Endothelial cell of umbilical vein (primary cell): Measurements from ENCODE around the gene SPDYA. TPM values are rescaled to one million over a fixed set of nuclear protein-coding genes. Genes with fewer than 3 reads are reported as not detected.

ENCODE experiments used
- BruUV-seq: library from RNA; stranded (reverse); fragments of 400-500 nt; replicated peaks from 2 replicates; lab custom pipeline; 2021; lab: Mats Ljungman, UMichigan
- CTCF ChIA-PET: fragments of 300-600, 350-600 bp; sonication (Branson Sonifier 250); formaldehyde crosslinking; loops from one replicate; lab custom pipeline; 2021; ENCODE audit warnings: antibody characterized with exemption, inconsistent platforms; lab: Charles Lee
- POLR2A ChIA-PET: fragments of 300-600, 350-600 bp; sonication (Branson Sonifier 250); formaldehyde crosslinking; loops from one replicate; lab custom pipeline; 2021; ENCODE audit warnings: antibody characterized with exemption, inconsistent platforms; lab: Charles Lee
- DNase-seq: peaks from one replicate; pipeline ENCODE4 v3.0.0-alpha.2; 2011; ENCODE audit warnings: low read depth, low spot score
- FAIRE-seq: peaks from 2 replicates; lab custom pipeline; 2011; peaks lifted over from hg19 to GRCh38; lab: Jason Lieb, UNC
- H2AFZ ChIP-seq: 2 replicates; pipeline ENCODE4 v1.6.0; 2012; ENCODE audit warnings: low read depth, low read length, control low read depth, inconsistent platforms
- H3K27ac ChIP-seq: 2 replicates; pipeline ENCODE4 v1.5.1; 2011; ENCODE audit warnings: low read depth, mild to moderate bottlenecking, control low read depth, low read length, moderate library complexity; ENCODE audit not compliant: insufficient read depth
- H3K27me3 ChIP-seq, 2 experiments: 2 replicates each; pipeline versions ENCODE4 v1.6.0 to v1.6.1; 2011; ENCODE audit warnings: low read length in 2 of 2, mixed read lengths in 1 of 2; ENCODE audit not compliant: control insufficient read depth in 2 of 2, insufficient read depth in 2 of 2
- H3K36me3 ChIP-seq, 2 experiments: 2 replicates in 1 of 2; 3 replicates in 1 of 2; pipeline ENCODE4 v1.5.1; 2011; ENCODE audit warnings: low read length in 2 of 2, mild to moderate bottlenecking in 1 of 2, moderate library complexity in 1 of 2; ENCODE audit not compliant: control insufficient read depth in 2 of 2, insufficient read depth in 2 of 2; ENCODE audit errors: extremely low read depth in 1 of 2
- H3K4me1 ChIP-seq: 3 replicates; pipeline ENCODE4 v1.5.1; 2011; ENCODE audit warnings: mild to moderate bottlenecking, low read length; ENCODE audit not compliant: control insufficient read depth, insufficient read depth; ENCODE audit errors: extremely low read depth
- H3K4me2 ChIP-seq: 2 replicates; pipeline ENCODE4 v1.6.1; 2011; ENCODE audit warnings: low read length, control low read depth, mixed read lengths; ENCODE audit not compliant: insufficient read depth
- H3K4me3 ChIP-seq, 3 experiments: fragments of 200-600 bp in 1 of 3; sonication (generic), shearing (Covaris generic) in 1 of 3; replicated peaks in 1 of 3; 2 replicates each; pipeline ENCODE4 v1.5.1; 2011 to 2016; ENCODE audit warnings: control low read depth in 3 of 3, low read length in 3 of 3, mild to moderate bottlenecking in 2 of 3, inconsistent platforms in 1 of 3, low read depth in 1 of 3, moderate library complexity in 1 of 3; ENCODE audit not compliant: insufficient read depth in 1 of 3
- H3K79me2 ChIP-seq: 2 replicates; pipeline ENCODE4 v1.6.0; 2012; ENCODE audit warnings: low read length, inconsistent platforms; ENCODE audit not compliant: control insufficient read depth, insufficient read depth
- H3K9ac ChIP-seq: replicated peaks from 2 replicates; pipeline ENCODE3; 2011; ENCODE audit warnings: low read length, control low read depth; ENCODE audit not compliant: insufficient read depth; ENCODE audit errors: extremely low read depth
- H3K9me1 ChIP-seq: replicated peaks from 3 replicates; pipeline ENCODE4 v1.6.0; 2011; ENCODE audit warnings: mild to moderate bottlenecking, low read length; ENCODE audit not compliant: control insufficient read depth, insufficient read depth; ENCODE audit errors: extremely low read depth
- H3K9me3 ChIP-seq: replicated peaks from 2 replicates; pipeline ENCODE4 v1.5.1; 2012; ENCODE audit warnings: low read length, inconsistent platforms; ENCODE audit not compliant: control insufficient read depth, insufficient read depth
- H4K20me1 ChIP-seq: replicated peaks from 2 replicates; pipeline ENCODE3; 2011; ENCODE audit warnings: mild to moderate bottlenecking, low read length; ENCODE audit not compliant: control insufficient read depth, insufficient read depth; ENCODE audit errors: extremely low read depth
- EZH2 ChIP-seq: IDR thresholded peaks from 2 replicates; pipeline ENCODE4 v1.6.1; 2012; ENCODE audit warnings: borderline replicate concordance, low read depth, mild to moderate bottlenecking, moderate library complexity, low read length, inconsistent platforms; ENCODE audit not compliant: severe bottlenecking
- FOS ChIP-seq: IDR thresholded peaks from 2 replicates; pipeline ENCODE4 v1.6.1; 2011; ENCODE audit warnings: mild to moderate bottlenecking, low read length, moderate library complexity, borderline replicate concordance; ENCODE audit not compliant: insufficient read depth
- JUN ChIP-seq: IDR thresholded peaks from 2 replicates; pipeline ENCODE4 v1.6.1; 2011; ENCODE audit warnings: borderline replicate concordance, low read depth; ENCODE audit not compliant: insufficient read length, insufficient read depth
- POLR2A ChIP-seq: IDR thresholded peaks from 2 replicates; pipeline ENCODE4 v1.6.1; 2012; ENCODE audit warnings: low read depth, mild to moderate bottlenecking, control low read depth, low read length
- POLR2AphosphoS5 ChIP-seq: IDR thresholded peaks from 2 replicates; pipeline ENCODE4 v1.6.1; 2012; ENCODE audit warnings: low read depth, mild to moderate bottlenecking, control low read depth, low read length, moderate library complexity; ENCODE audit not compliant: insufficient read depth
- dilution Hi-C: fragments of 300-500 bp; cut with MboI; formaldehyde crosslinking; loops from one replicate; pipeline ENCODE4 v1.15.0; 2019; ENCODE audit warnings: low sequenced_read_pairs; ENCODE audit not compliant: extremely low pct_ligation_motif_present
- intact Hi-C: fragments of 100-400 bp; cut with micrococcal nuclease; formaldehyde crosslinking; loops from one replicate; pipeline ENCODE4 v1.10.0; 2022
- polyA plus RNA-seq, 4 experiments: library from polyadenylated mRNA; depleted of rRNA in 3 of 4; stranded (reverse) in 3 of 4; unstranded in 1 of 4; fragments of >200 nt; gene quantifications; 2 replicates each; pipeline versions ENCODE4 v1.2.1 to v1.2.3, GENCODE V29; 2011 to 2012; ENCODE audit warnings: missing spikeins in 1 of 4
- total RNA-seq: library from RNA; stranded (reverse); gene quantifications from 2 replicates; pipeline ENCODE4 v1.2.3, GENCODE V29; 2021
- TF ChIP-seq, protein P1 (sequence below), 2 donors: IDR thresholded peaks; 1 replicate in 1 of 2; 2 replicates in 1 of 2; pipeline ENCODE4 v1.5.1; 2011; ENCODE audit warnings: low read length in 2 of 2, mild to moderate bottlenecking in 2 of 2, moderate library complexity in 2 of 2, control low read depth in 1 of 2, inconsistent platforms in 1 of 2, low read depth in 1 of 2; ENCODE audit not compliant: insufficient read depth in 1 of 2; ENCODE audit errors: extremely low read depth in 1 of 2
- TF ChIP-seq, protein P2 (sequence below): IDR thresholded peaks from 2 replicates; pipeline ENCODE4 v1.6.1; 2011; ENCODE audit not compliant: insufficient read depth, insufficient read length

SPDYA gene
- total and polyA plus RNA-seq, 2 donors (not counting 3 experiments of a cell fraction or from before 2014, with no cell fraction given): 0.06 to 1.6 TPM

- Histone ChIP-seq H3K79me2 (peaks cover 39% of the 10 kb centered on the region), H4K20me1 (peaks cover 10% of the 10 kb centered on the region), H3K27me3 (no peaks in the 10 kb centered on the region), H3K27ac (no peak overlapping the region), H3K36me3 (peaks cover 10 to 23% of the 10 kb centered on the region in 2 experiments), H3K9me1 (no peaks in the 10 kb centered on the region), H3K4me1 (no peaks in the 10 kb centered on the region), H2AFZ (no peak overlapping the region), H3K4me3 (no peak overlapping the region), H3K4me2 (no peak overlapping the region), H3K9ac (no peak overlapping the region), H3K9me3 (no peaks in the 10 kb centered on the region)
- BruUV-seq: no TSS peak
- DNase-seq (no peak), FAIRE-seq (no peak)
- intact Hi-C loops: no loop called here
- no peak for TF ChIP-seq POLR2A
- TF ChIP-seq, protein P1, sequence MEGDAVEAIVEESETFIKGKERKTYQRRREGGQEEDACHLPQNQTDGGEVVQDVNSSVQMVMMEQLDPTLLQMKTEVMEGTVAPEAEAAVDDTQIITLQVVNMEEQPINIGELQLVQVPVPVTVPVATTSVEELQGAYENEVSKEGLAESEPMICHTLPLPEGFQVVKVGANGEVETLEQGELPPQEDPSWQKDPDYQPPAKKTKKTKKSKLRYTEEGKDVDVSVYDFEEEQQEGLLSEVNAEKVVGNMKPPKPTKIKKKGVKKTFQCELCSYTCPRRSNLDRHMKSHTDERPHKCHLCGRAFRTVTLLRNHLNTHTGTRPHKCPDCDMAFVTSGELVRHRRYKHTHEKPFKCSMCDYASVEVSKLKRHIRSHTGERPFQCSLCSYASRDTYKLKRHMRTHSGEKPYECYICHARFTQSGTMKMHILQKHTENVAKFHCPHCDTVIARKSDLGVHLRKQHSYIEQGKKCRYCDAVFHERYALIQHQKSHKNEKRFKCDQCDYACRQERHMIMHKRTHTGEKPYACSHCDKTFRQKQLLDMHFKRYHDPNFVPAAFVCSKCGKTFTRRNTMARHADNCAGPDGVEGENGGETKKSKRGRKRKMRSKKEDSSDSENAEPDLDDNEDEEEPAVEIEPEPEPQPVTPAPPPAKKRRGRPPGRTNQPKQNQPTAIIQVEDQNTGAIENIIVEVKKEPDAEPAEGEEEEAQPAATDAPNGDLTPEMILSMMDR (IDR thresholded peaks at IDR 0.05; ENCODE audit: extremely low read depth in 1 of 2, insufficient read depth in 1 of 2, low read depth in 1 of 2, low read length in 2 of 2): no peak
- TF ChIP-seq, protein P2, sequence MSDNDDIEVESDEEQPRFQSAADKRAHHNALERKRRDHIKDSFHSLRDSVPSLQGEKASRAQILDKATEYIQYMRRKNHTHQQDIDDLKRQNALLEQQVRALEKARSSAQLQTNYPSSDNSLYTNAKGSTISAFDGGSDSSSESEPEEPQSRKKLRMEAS: no peak
- no peak for TF ChIP-seq POLR2AphosphoS5
- TF ChIP-seq FOS: no peak
- TF ChIP-seq EZH2: no peak
- no peak for TF ChIP-seq JUN
- dilution Hi-C loops: no loop called here
- POLR2A ChIA-PET: no interaction called here
- CTCF ChIA-PET: interaction anchor here (2.1 kb wide), 1 partner anchor 11 kb away, joined by 7 read pairs; no protein-coding TSS in a partner anchor
Measured at GRCh38 chr2:28778392-28778791, 32.2 kb upstream of the SPDYA start.
